SK-N-SH treated with all-trans-retinoic acid at 6 μM for 48 hours (cell line): ENCODE data around the gene NOTCH3.

ENCODE experiments used
- TCF4 ChIP-seq: fragments of 250-450 bp; sonication (Bioruptor Pico); IDR thresholded peaks from 2 replicates; pipeline ENCODE4 v1.8.0; 2021; ENCODE audit warnings: mild to moderate bottlenecking, moderate library complexity, borderline replicate concordance
- TOX ChIP-seq: fragments of 250-450 bp; sonication (Bioruptor Pico); IDR thresholded peaks from 2 replicates; pipeline ENCODE4 v1.8.0; 2021; ENCODE audit warnings: mild to moderate bottlenecking, moderate library complexity, borderline replicate concordance

DNA sequence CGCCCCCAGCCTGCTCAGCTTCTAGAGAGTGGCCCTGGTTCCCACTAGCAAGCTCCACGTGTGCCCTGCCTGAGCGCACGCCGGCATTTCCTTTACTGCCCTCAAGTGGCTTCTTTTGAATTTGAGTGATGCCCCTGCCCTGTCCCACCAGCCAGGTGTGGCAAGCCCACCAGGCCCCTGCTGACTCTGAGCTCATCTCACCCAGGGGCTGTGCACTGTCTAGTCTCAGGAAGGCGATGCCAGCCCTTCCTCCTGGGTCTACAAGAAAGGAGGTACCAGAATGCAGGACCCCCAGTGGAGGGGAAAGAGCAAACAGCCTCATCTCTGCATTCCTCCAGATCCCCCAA, 48.7 kb upstream of the NOTCH3 start:
- TF ChIP-seq TOX (CRISPR knock-in tag) (no peak), TCF4 (CRISPR knock-in tag) (no peak)
